Activated naive CD8-positive, alpha-beta T cell treated with anti-CD3 and anti-CD28 coated beads, Interleukin-2, amount 10 ng/mL, durations not matched to agents 7 days and 5 days (primary cell): ENCODE results near the gene ODAM. TPM values are rescaled to one million over a fixed set of nuclear protein-coding genes. Genes with fewer than 3 reads are reported as not detected.

ENCODE experiments used
- ATAC-seq: fragments of 150-1000 bp; cut with Tn5 transposase; one replicate; pipeline ENCODE4 v1.10.0; 2021; ENCODE audit warnings: low read depth, moderate library complexity
- POLR2A ChIA-PET: fragments of 350-600 bp; sonication (Branson Sonifier 250); formaldehyde crosslinking; loops from one replicate; lab custom pipeline; 2021; ENCODE audit warnings: antibody characterized with exemption; lab: Charles Lee
- DNase-seq: peaks from one replicate; pipeline ENCODE4 v3.0.0; 2021
- H3K27ac Mint-ChIP-seq: one replicate; pipeline ENCODE4 v1.8.0; 2022; ENCODE audit warnings: mild to moderate bottlenecking, mixed read lengths
- H3K27me3 Mint-ChIP-seq: one replicate; pipeline ENCODE4 v1.8.0; 2022; ENCODE audit warnings: mild to moderate bottlenecking, moderate library complexity, mixed read lengths
- H3K36me3 Mint-ChIP-seq: one replicate; pipeline ENCODE4 v1.8.0; 2021; ENCODE audit warnings: mild to moderate bottlenecking, mixed read lengths
- H3K4me1 Mint-ChIP-seq: one replicate; pipeline ENCODE4 v1.8.0; 2021; ENCODE audit warnings: mixed read lengths
- H3K4me3 Mint-ChIP-seq: one replicate; pipeline ENCODE4 v1.8.0; 2022; ENCODE audit warnings: mild to moderate bottlenecking, moderate library complexity, mixed read lengths
- H3K9me3 Mint-ChIP-seq: one replicate; pipeline ENCODE4 v1.8.0; 2021; ENCODE audit warnings: mixed read lengths
- total RNA-seq, 2 experiments: library from RNA; stranded (reverse); gene quantifications; one replicate each; pipeline ENCODE4 v1.2.3, GENCODE V29; 2021

The ODAM gene, protein sequence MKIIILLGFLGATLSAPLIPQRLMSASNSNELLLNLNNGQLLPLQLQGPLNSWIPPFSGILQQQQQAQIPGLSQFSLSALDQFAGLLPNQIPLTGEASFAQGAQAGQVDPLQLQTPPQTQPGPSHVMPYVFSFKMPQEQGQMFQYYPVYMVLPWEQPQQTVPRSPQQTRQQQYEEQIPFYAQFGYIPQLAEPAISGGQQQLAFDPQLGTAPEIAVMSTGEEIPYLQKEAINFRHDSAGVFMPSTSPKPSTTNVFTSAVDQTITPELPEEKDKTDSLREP
- total RNA-seq, result not detected

DNA sequence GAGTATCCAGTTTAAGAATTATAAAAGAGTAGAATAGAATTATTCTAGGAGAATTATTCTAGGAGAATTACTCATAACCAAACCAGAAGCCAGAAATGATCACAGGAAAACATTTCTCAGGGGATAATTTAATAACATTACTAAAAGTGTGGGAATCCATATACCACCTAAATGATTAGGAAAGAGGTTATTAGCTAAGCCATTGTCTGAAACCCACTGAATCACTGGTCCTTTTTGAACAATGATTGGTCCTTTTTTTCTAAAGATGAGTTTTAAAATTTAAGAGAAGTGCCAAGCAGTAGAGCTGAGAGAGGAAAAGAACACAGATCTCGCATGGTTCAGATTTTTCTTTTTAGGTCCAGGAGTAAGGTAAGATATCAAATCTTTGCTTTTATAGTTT, at the start of gene ODAM:
ODAM (plus strand) TSS at position 301 of the 400 bp plus-strand sequence. CDS start 819 bp downstream, outside the sequence.
- H3K4me3 Mint-ChIP-seq, result no peak within 1 kb of the TSS
- ATAC-seq (no peak), DNase-seq (no peak)
- no peaks in the 10 kb centered on the region for H3K27me3 Mint-ChIP-seq
- no peak within 1 kb of the TSS for H3K27ac Mint-ChIP-seq
- no peaks in the 10 kb centered on the region for H3K4me1 Mint-ChIP-seq
- POLR2A ChIA-PET, result no interaction called here
- H3K36me3 Mint-ChIP-seq, result no peaks in the 10 kb centered on the region
- no peaks in the 10 kb centered on the region for H3K9me3 Mint-ChIP-seq

DNA sequence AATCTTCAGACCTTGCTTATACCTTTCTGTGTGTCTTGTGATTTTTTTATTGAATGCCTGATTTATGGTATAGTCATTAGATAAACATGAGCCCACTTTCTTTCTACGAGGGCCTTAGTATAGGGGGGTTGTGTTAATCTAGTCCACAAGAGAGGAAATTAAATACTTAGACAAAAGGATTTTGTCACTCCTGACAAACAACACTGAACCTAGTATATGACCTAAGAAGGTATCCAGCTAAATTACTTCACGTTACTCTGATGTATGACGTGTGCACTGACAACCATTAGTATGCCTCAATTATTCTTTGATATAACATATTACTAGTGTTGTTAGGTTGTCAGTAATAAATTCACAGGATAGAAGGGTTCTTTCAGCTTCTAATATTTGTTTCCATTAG, 44.3 kb upstream of the ODAM start:
- Mint-ChIP-seq H3K4me3 (no peak overlapping the region), H3K27me3 (no peaks in the 10 kb centered on the region), H3K27ac (no peak overlapping the region), H3K9me3 (no peaks in the 10 kb centered on the region), H3K4me1 (no peaks in the 10 kb centered on the region), H3K36me3 (no peaks in the 10 kb centered on the region)
- POLR2A ChIA-PET, result no interaction called here
- DNase-seq, result no peak
- ATAC-seq, result no peak

DNA sequence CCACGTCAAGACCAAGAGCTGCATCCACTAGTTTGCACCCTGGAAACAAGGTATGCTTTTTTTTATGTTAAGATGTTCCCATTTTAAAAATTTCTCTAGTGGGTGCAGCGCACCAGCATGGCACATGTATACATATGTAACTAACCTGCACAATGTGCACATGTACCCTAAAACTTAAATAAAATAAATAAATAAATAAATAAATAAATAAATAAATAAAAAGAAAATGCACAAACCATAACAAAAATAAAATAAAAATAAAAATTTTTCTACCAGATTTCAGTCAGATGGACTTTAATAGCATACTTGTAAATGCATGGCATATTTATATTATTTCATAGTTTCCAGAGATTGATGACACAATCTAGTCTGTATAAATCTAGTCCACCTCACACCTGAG, 43.4 kb upstream of the ODAM start:
- no peak overlapping the region for H3K27ac Mint-ChIP-seq
- H3K9me3 Mint-ChIP-seq, result no peaks in the 10 kb centered on the region
- ATAC-seq, result no peak

DNA sequence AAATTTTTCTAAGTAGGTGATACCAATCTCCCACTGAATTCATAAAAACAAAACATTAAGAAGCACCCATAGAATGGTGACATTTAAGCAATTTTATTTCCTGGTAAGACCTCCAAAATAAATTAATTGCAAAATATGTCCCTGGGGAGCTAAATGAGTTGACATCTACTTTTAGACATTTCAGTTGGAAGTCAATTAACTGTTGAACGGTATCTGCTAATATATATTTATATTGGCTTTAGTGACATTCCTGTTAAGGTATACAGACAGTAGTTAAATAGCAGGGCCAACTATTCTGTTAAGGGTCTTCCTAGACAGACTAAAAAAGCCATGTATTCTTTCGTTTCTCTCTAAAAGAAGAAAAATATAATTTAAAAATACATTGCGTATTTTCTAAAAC, 41.6 kb upstream of the ODAM start, which contains the start of gene PRR27:
PRR27 (plus strand) TSS at position 301 of the 400 bp plus-strand sequence. CDS start 139 bp downstream, outside the sequence.
- no peaks in the 10 kb centered on the region for H3K9me3 Mint-ChIP-seq
- no peaks in the 10 kb centered on the region for H3K27me3 Mint-ChIP-seq
- H3K36me3 Mint-ChIP-seq, result no peaks in the 10 kb centered on the region
- ATAC-seq (no peak), DNase-seq (no peak)
- H3K27ac Mint-ChIP-seq, result no peak within 1 kb of the TSS
- H3K4me1 Mint-ChIP-seq, result no peaks in the 10 kb centered on the region
- no peak within 1 kb of the TSS for H3K4me3 Mint-ChIP-seq
- POLR2A ChIA-PET, result no interaction called here

More for the DNA sequence above, 43.4 kb upstream of the ODAM start:
- H3K27me3 Mint-ChIP-seq, result no peaks in the 10 kb centered on the region
- H3K4me3 Mint-ChIP-seq, result no peak overlapping the region
- DNase-seq, result no peak
- POLR2A ChIA-PET, result no interaction called here
- H3K36me3 Mint-ChIP-seq, result no peaks in the 10 kb centered on the region
- no peaks in the 10 kb centered on the region for H3K4me1 Mint-ChIP-seq

DNA sequence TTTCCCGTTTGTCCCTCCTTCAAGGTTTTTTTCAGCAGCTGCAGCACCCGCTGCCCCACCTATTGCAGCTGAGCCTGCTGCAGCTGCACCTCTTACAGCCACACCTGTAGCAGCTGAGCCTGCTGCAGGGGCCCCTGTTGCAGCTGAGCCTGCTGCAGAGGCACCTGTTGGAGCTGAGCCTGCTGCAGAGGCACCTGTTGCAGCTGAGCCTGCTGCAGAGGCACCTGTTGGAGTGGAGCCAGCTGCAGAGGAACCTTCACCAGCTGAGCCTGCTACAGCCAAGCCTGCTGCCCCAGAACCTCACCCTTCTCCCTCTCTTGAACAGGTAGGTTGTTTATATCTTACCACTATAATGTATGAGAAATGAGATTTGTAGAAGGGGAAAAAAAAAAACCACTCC, 36.9 kb upstream of the ODAM start:
- Mint-ChIP-seq H3K4me3 (no peak overlapping the region), H3K27me3 (no peaks in the 10 kb centered on the region)
- POLR2A ChIA-PET, result no interaction called here

DNA sequence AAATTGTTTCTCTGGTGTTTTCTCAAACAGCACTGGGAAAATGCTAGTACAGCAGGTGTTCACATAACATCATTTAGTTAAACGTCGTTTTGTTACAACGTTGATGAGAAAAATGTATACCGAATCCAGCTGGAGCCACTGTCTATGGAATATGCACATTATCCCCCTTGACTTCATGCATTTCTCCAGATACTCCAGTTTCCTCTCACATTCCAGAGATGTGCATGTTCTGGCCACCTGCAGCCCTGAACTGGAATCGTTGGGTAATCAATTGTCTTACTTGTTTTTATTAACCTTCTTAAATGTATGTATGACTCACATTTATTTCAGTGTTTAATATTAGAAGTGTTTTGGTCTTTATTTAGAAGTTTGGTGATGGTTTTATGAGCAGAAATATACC, 18.4 kb upstream of the ODAM start:
- no peak for DNase-seq
- Mint-ChIP-seq H3K27ac (no peak overlapping the region), H3K4me1 (no peaks in the 10 kb centered on the region), H3K36me3 (no peaks in the 10 kb centered on the region), H3K9me3 (no peaks in the 10 kb centered on the region), H3K27me3 (no peaks in the 10 kb centered on the region), H3K4me3 (no peak overlapping the region)
- ATAC-seq, result no peak
- POLR2A ChIA-PET, result no interaction called here

More for the DNA sequence above, 36.9 kb upstream of the ODAM start:
- Mint-ChIP-seq H3K36me3 (no peaks in the 10 kb centered on the region), H3K27ac (no peak overlapping the region), H3K4me1 (no peaks in the 10 kb centered on the region), H3K9me3 (no peaks in the 10 kb centered on the region)
- ATAC-seq (no peak), DNase-seq (no peak)

DNA sequence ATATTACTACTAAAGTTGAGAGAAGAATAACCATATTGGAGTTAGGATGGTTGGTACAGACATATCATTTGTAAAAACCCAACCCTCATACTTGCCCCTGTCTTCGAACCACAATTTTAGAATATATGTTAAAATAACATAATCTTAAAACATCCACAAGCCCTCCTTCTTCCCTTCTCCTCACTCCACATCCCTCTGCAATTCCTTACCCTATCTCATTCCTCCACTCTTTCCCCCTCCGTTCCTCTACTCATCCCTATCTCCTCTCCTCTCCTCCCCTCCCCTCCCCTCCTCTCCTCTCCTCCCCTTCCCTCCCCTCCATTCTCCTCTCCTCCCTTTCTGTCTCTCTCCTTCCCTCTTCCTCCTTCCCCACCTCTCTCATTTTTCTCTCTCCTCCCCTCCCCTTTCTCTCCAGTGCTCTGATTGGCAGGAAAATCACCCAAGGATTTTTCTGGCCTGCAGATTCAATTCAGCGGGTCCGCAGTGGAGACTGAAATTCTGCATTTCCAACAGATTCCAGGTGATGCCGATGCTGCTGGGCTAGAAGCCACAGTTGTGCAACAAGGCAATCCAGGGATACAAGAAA, 17.4 kb upstream of the ODAM start:
- Mint-ChIP-seq H3K9me3 (no peaks in the 10 kb centered on the region), H3K27ac (no peak overlapping the region), H3K27me3 (no peaks in the 10 kb centered on the region), H3K4me1 (no peaks in the 10 kb centered on the region), H3K4me3 (no peak overlapping the region), H3K36me3 (no peaks in the 10 kb centered on the region)
- ATAC-seq, result no peak
- POLR2A ChIA-PET, result no interaction called here
- DNase-seq, result no peak

DNA sequence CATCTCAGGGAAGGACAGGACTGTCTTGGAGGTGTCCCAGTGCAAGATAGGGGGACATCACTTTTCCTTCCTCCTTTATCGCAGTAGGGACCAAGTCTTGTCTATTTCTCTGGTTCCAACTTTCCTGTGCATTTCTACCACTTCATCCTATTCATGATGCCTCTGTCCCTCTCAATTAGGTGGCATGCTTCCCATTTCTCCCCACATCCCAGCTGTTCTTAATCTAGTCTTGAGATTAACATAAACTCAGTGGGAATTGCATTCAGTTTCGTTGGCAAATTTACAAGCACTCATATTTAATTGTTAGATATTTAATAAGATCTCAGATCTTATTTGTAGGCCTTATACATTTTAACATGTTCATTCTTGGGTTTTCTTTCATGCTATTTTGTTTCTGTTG, 15.7 kb upstream of the ODAM start:
- ATAC-seq (no peak), DNase-seq (no peak)
- Mint-ChIP-seq H3K36me3 (no peaks in the 10 kb centered on the region), H3K4me1 (no peaks in the 10 kb centered on the region), H3K4me3 (no peak overlapping the region), H3K27me3 (no peaks in the 10 kb centered on the region), H3K27ac (no peak overlapping the region), H3K9me3 (no peaks in the 10 kb centered on the region)
- POLR2A ChIA-PET, result no interaction called here

DNA sequence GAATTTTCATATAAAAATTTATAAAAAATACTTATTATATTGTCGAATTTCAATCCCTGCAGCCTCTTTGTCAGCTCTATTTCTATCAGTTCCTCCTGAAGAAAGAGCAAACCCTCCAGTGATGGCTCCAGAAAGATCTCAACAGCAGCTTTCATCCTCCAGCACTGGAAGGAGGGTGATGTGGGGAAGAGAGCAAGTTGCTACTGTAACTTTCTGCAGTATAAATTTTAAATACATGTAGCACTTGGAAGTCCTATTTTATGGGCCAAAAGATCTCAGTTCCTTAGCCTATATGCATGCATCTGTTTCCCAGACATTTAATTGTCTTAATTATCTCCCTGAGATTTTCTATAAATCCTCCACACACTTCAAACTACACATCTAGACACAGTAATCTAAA, 13.7 kb upstream of the ODAM start:
- Mint-ChIP-seq H3K9me3 (no peaks in the 10 kb centered on the region), H3K27me3 (no peaks in the 10 kb centered on the region), H3K4me1 (no peaks in the 10 kb centered on the region), H3K4me3 (no peak overlapping the region), H3K27ac (no peak overlapping the region), H3K36me3 (no peaks in the 10 kb centered on the region)
- DNase-seq (no peak), ATAC-seq (no peak)
- POLR2A ChIA-PET, result no interaction called here

DNA sequence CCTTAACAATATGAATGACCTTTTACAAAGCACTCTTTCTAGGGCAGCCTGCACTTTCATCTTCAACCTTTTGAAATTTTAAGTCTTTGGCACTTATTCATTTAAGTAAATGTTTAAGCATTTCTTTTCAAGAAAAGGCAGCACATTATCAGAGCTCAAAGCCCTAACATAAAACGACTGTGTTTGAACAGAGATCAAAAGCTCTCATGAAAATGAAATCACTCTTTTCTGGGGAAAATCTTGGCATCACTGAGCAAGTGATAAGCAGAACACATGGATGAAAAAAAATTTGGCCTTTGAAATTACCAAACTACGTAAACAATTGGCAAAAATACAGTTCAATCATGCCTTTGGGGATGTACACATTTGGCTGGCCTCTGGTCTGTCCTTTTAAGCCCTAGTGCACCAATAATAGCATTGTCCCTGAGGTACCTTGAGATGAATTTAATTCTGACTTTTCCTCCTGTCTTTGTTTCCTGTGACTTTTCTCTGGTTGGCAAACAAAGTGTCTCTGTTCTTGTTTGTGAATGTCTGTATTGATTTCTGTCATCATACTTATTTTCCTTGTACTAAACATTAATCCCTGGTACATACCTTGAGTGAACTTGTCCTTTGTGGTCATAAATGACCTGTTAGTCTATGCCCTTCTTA, 12.9 kb upstream of the ODAM start:
- no peaks in the 10 kb centered on the region for H3K27me3 Mint-ChIP-seq
- POLR2A ChIA-PET, result no interaction called here
- ATAC-seq (no peak), DNase-seq (no peak)
- H3K9me3 Mint-ChIP-seq, result no peaks in the 10 kb centered on the region
- H3K4me3 Mint-ChIP-seq, result no peak overlapping the region
- no peaks in the 10 kb centered on the region for H3K4me1 Mint-ChIP-seq
- no peak overlapping the region for H3K27ac Mint-ChIP-seq
- no peaks in the 10 kb centered on the region for H3K36me3 Mint-ChIP-seq

DNA sequence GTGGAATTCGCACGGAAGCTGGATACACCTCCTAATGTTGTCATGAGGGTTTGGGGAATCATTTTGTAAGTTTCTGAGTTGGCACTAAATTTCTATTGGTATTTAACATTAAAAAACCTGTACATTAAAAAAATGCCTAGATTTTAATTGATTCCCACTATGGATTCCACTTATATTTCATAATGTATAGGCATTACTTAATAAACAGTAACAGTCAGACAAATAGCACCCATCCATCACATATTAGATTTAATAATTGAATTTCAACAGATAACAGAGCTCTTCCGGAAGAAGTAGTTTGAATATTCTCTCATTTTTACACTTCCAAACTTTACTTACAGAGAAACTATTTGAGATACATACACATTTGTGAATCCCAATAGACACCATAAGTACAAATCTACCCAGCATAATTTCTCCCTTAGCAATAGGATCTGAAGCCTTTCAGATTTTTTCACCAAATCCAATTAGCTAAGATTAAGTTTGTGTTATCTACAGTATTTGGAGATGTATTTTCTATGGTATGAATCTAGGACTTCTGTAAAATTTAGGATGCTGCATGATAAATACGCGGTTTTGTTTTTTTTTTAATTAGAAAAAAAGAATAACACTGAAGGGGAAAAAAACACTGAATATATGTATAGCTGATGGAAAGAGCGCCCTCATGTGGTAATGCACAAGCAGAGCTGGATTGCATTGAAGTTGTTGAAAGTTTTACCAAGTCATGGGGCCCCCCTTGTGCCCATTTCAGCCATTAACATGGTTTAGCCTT, 12.2 kb upstream of the ODAM start:
- no peaks in the 10 kb centered on the region for H3K9me3 Mint-ChIP-seq
- no peaks in the 10 kb centered on the region for H3K4me1 Mint-ChIP-seq
- no peak overlapping the region for H3K27ac Mint-ChIP-seq
- H3K27me3 Mint-ChIP-seq, result no peaks in the 10 kb centered on the region
- H3K36me3 Mint-ChIP-seq, result no peaks in the 10 kb centered on the region
- DNase-seq (no peak), ATAC-seq (peak; percentile 39)
- POLR2A ChIA-PET, result no interaction called here
- H3K4me3 Mint-ChIP-seq, result no peak overlapping the region

DNA sequence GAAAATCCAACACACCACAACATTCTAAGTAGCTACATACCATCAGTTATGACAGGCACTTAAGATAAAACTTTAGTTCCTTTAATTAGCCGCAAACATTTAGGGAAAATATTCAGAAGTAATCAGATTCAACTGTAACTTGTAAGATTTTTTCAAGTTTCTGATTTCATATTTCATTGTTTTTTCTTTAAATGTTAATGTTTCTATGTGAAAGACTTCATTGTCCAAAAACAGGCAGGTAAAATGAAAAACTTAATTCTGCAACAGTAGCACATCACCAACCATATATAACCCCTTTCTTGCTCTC, 11.6 kb upstream of the ODAM start:
- DNase-seq (no peak), ATAC-seq (no peak)
- H3K9me3 Mint-ChIP-seq, result no peaks in the 10 kb centered on the region
- H3K4me3 Mint-ChIP-seq, result no peak overlapping the region
- H3K27me3 Mint-ChIP-seq, result no peaks in the 10 kb centered on the region
- no peaks in the 10 kb centered on the region for H3K4me1 Mint-ChIP-seq
- POLR2A ChIA-PET, result no interaction called here
- H3K27ac Mint-ChIP-seq, result no peak overlapping the region
- H3K36me3 Mint-ChIP-seq, result no peaks in the 10 kb centered on the region

DNA sequence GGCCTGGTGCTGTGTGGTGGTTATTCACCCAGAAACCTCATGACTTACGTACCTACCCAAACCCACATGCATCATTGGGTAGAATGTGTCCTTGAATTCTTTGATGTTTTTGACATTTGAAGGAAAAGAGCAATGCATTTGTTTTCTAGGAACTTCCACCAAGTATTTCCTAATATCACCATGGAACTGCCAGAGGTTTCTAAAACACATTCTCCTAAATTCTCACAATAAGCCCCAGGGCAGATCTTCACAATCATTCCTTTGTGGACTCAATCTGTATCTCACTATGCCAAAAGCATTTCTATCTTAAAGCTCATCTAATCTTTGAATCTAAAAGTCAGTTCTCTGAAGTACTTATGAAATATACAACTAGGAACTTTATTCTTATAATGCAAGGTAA, 8.3 kb upstream of the ODAM start:
- no peak overlapping the region for H3K4me3 Mint-ChIP-seq
- H3K27me3 Mint-ChIP-seq, result no peaks in the 10 kb centered on the region
- no peaks in the 10 kb centered on the region for H3K4me1 Mint-ChIP-seq
- DNase-seq, result no peak
- H3K36me3 Mint-ChIP-seq, result no peaks in the 10 kb centered on the region
- no peak overlapping the region for H3K27ac Mint-ChIP-seq
- no peaks in the 10 kb centered on the region for H3K9me3 Mint-ChIP-seq
- POLR2A ChIA-PET, result no interaction called here
- ATAC-seq, result no peak
